Femur (tissue), 1 donor: ENCODE data around the gene CCSER1.
"Not testable (repeated sequence)": the region's sequence is repeated elsewhere in the genome, so short reads cannot be mapped to it uniquely, and the experiment has no call there.

Experiments used
- DNase-seq: peaks from one replicate; pipeline ENCODE4 v3.0.0-alpha.2; 2017

The CCSER1 gene

DNA sequence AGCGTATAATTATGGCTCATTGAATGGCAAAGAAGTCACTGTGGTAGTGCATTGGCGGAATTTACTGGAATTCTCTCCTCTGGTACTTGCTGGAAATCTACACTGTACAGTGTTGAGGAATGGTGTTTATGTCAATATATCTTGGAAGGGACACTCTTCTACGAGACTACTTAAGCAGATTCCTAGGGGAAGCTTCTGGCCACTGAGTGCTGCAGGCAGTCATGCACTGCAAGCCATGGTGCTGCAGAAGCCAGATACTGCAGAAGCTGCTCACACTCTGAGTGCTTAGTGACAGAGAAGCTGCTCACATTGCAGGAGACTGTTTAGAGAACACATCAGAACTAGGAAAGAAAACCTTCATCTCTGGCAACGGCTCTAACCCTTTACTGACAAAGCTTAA is 725.0 kb downstream of the CCSER1 start:
- no peak for DNase-seq

DNA sequence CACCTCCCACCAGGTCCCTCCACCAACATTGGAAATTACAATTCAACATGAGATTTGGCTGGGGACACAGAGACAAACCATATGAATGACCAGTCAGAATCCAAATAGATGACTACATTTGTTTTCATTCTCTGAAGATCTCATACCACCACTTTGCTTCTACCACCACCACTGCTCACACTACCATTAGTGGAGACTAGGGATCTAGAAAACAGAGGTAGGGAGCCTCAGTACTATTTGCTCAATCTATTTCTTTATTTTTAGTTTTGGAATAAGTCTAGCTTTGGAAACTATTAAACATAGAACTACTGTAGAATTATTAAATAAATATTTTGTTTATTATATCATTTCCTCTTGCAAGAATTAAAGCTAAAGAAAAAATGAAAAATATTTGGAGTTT is 727.9 kb downstream of the CCSER1 start:
- DNase-seq = no peak

- no peak for DNase-seq
These were observed 730.1 kb downstream of the CCSER1 start for GRCh38 chr4:90857081-90857820.

DNA sequence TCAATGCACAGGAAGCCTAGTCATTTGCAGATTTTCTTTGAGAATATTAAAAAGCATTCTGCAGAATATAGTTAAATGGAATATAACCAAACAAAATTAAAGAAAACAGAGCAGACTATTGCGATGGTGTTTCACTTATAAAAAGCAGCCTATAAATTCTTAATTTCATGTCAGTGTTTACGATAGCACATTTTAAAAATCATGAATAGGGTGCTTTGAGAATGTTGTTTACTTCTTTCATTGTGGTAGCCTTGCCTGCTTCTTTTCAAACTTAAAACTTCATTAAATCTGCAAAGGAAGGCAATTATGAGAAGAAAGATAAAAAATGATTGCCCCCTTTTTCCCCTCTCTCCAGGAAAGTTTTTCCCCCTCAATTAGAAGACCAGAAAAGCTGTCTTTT is 748.6 kb downstream of the CCSER1 start:
- no peak for DNase-seq

- no peak for DNase-seq
These were observed 749.1 kb downstream of the CCSER1 start for GRCh38 chr4:90876296-90876695.

- no peak for DNase-seq
These were observed 756.3 kb downstream of the CCSER1 start for GRCh38 chr4:90883519-90883918.

GRCh38 chr4:90888571-90888970 is 761.4 kb downstream of the CCSER1 start:
- DNase-seq = no peak

DNA sequence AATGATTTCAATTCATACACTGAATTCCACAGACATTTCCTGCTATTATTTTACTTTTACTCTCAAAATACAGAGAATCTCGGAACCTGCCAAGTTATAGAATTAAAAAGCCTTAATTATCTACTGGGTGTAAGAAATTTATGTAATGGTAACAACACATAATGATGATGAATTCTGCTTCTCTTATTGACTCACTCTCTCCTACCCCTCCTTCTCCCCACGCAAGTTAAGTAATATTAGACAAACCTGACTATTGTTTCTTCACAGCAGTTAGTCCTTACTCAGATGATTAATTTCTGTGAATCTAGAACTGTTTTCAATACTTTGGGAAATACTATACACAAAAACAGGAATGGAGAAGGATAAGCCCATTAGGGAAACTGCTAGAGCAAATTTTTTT is 762.0 kb downstream of the CCSER1 start:
- DNase-seq = no peak

GRCh38 chr4:90903413-90903812 is 776.2 kb downstream of the CCSER1 start:
- DNase-seq = not testable (repeated sequence)

DNA sequence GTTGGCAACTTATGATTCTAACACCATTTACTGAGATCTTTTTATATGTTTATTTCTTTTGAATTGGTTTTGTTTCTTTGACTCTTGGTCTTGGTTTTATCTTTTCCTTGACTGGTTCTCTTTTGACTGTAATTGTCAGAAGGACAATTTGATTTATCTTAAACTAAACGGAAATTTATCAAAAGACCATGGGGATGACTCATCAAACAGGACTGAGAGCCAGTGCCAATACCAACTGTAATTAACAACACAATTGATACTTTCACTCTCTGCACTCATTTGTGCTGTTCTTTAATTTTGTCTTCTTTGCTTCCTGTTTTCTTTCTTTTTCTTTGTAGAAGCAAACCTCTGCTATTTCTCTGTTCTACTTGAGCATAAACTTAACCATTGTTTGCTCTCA is 776.8 kb downstream of the CCSER1 start:
- no peak for DNase-seq

DNA sequence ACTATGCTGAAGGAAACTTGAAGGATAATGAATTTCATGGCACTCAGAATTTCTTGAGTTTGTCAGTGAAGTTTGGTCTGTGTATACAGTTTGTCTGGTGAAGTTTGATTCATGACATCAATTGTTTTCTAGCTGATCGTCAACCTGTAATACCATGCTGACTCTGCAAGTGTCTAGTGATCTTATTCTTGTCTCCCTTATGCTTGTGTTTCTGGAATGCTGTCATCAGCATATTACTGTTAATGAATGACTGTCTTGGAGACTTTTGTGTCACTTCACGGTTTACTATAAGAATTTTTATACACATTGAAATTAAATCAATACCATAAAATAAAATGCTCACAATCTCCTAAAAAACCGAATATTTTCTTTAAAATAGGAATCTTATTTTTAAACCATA is 779.0 kb downstream of the CCSER1 start:
- no peak for DNase-seq

GRCh38 chr4:90911724-90912434 is 784.7 kb downstream of the CCSER1 start:
- DNase-seq = not testable (repeated sequence)

GRCh38 chr4:90922174-90922573 is 795.0 kb downstream of the CCSER1 start:
- DNase-seq = no peak

- no peak for DNase-seq
These were observed 799.8 kb downstream of the CCSER1 start for GRCh38 chr4:90926957-90927356.

GRCh38 chr4:90943311-90943710 is 816.1 kb downstream of the CCSER1 start:
- DNase-seq = no peak

- DNase-seq = no peak
These were observed 819.8 kb downstream of the CCSER1 start for GRCh38 chr4:90946945-90947344.

GRCh38 chr4:90950385-90950841 is 823.2 kb downstream of the CCSER1 start:
- DNase-seq = no peak

DNA sequence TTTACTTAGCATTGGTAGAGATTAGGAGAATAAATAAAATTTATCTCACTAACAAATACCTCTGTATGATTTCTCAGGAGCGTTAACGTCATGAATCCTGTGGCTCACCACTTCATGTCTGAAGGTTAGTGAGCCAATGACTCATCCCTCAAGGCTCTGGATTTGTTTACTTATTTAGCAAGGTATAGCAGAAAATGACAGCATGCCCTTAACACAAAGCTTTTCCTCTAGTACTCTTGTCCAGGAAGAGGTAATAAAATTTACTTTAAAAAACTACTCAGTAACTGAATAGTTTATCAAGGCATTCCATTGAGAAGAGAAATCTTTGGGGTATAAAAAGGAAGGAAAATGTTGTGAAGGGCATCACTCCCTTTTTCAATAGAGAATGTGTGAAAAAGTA is 823.8 kb downstream of the CCSER1 start:
- DNase-seq = no peak

DNA sequence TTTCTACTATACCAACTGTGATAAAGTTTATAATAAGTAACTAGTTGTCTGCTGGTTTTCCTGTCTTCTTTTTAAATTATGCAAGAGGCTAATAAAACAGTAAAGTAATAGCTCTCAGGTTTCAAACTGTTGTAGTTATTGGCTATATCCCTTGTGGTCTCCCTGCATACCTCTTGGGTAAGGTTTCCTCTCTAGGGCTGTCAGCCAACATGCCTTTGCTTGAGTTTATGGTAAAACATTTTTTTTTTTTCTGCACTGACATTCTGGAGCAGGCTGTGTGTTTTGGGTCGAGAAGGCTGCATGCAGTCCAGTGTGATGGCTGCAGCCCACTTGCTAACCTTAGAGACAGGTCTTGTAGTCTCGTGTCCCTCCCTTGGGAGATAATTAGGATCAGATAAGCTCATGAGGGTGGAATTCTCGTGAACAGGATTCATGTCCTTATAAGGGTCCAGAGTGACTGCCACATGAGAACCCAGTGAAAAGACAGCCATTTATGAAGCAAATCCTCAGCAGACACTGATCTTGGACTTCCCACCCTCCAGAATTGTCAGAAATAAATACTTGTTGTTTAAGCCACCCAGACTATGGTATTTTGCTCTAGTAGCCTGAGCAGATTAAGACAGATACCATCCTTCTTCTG is 831.2 kb downstream of the CCSER1 start:
- DNase-seq = no peak

- DNase-seq = no peak
These were observed 833.2 kb downstream of the CCSER1 start for GRCh38 chr4:90960433-90960832.

GRCh38 chr4:90960840-90961239 is 833.6 kb downstream of the CCSER1 start:
- no peak for DNase-seq

GRCh38 chr4:90970021-90970420 is 842.8 kb downstream of the CCSER1 start:
- no peak for DNase-seq

GRCh38 chr4:90977726-90978125 is 850.5 kb downstream of the CCSER1 start:
- DNase-seq = no peak

DNA sequence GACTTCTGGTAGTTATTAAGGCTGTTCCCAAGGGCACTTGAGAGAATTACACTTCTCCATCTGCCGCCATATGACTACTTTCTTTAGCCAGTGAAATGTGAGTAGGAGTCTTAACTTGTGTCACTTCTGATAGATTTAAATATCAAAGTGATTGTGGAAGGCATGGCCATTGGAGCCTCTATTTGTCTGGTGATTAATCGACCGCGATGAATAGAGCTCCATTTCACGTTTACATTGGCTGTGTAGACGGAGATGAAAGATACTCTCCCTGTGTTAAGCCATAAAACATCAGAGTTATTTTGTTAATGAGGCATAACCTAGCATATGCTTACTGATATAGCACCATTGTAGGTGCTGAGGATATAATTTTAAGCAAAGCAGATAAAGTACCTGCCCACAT is 852.4 kb downstream of the CCSER1 start:
- DNase-seq = no peak
